Measurements from ENCODE around the gene KLHL36.

KLHL36 gene

GRCh38 chr16:84699712-84700445 is 51.6 kb downstream of the KLHL36 start, which contains the start of gene USP10:
Gene USP10, plus strand, starts transcription at chr16:84700000. Its CDS starts 91 bp downstream, at chr16:84700091.
- peak; percentile 55 for DNase-seq

- DNase-seq, result no peak
Observed at GRCh38 chr16:84700446-84701300, 52.4 kb downstream of the KLHL36 start.

GRCh38 chr16:84703681-84704080 is 55.4 kb downstream of the KLHL36 start:
- DNase-seq, result no peak

- DNase-seq, result no peak
Observed at GRCh38 chr16:84704253-84704652, 55.9 kb downstream of the KLHL36 start.

GRCh38 chr16:84706856-84707255 is 58.5 kb downstream of the KLHL36 start:
- no peak for DNase-seq

- DNase-seq, result no peak
Observed at GRCh38 chr16:84709609-84710008, 61.3 kb downstream of the KLHL36 start.

- DNase-seq, result no peak
Observed at GRCh38 chr16:84710686-84711085, 62.4 kb downstream of the KLHL36 start.
